Stomach (tissue), 4 donors: ENCODE results near the gene RANBP10.

Source experiments
- CTCF ChIP-seq, 7 experiments: fragments of 450-650 bp in 4 of 7; fragments of 200-600 bp in 3 of 7; sonication (generic) in 3 of 7; IDR thresholded peaks; one replicate each; pipeline ENCODE4 v1.5.1; 2016 to 2019; ENCODE audit warnings: antibody characterized with exemption in 7 of 7, control low read depth in 2 of 7, mild to moderate bottlenecking in 1 of 7
- POLR2A ChIP-seq, 4 donors: fragments of 450-650 bp; IDR thresholded peaks; one replicate each; pipeline ENCODE4 v1.6.1; 2016; ENCODE audit warnings: antibody characterized with exemption in 4 of 4, control low read depth in 2 of 4, mild to moderate bottlenecking in 1 of 4, moderate library complexity in 1 of 4
- POLR2AphosphoS5 ChIP-seq, 3 donors: sonication (generic); formaldehyde crosslinking; IDR thresholded peaks; one replicate each; pipeline ENCODE4 v1.6.1; 2016; ENCODE audit warnings: antibody characterized with exemption in 3 of 3

GRCh38 chr16:67734731-67735201, 71.6 kb downstream of the RANBP10 start:
- no peak for TF ChIP-seq CTCF (IDR thresholded peaks at IDR 0.05)
- TF ChIP-seq POLR2A (IDR thresholded peaks at IDR 0.05): no peak
- no peak for TF ChIP-seq POLR2AphosphoS5 (IDR thresholded peaks at IDR 0.05)
